OCI-LY1 (cell line): ENCODE measurements around the gene KIAA1755.

Experiments
- H2AFZ ChIP-seq: fragments of 200-600 bp; sonication (generic), shearing (Covaris generic); 2 replicates; pipeline ENCODE4 v1.6.0; 2014; ENCODE audit warnings: antibody characterized with exemption, mild to moderate bottlenecking, low read length
- H3F3A ChIP-seq: fragments of 200-600 bp; sonication (generic), shearing (Covaris generic); 2 replicates; pipeline ENCODE4 v1.6.0; 2014; ENCODE audit warnings: mild to moderate bottlenecking, antibody characterized with exemption, low read length, moderate library complexity; ENCODE audit not compliant: insufficient read depth
- H3K27ac ChIP-seq: fragments of 200-600 bp; sonication (generic); 2 replicates; pipeline ENCODE4 v1.5.1; 2014; ENCODE audit warnings: low read length, mixed run types, mild to moderate bottlenecking, low read depth; ENCODE audit not compliant: poor library complexity, severe bottlenecking
- H3K27me3 ChIP-seq: fragments of 200-600 bp; sonication (generic); 2 replicates; pipeline ENCODE4 v1.6.0; 2014; ENCODE audit warnings: antibody characterized with exemption, mild to moderate bottlenecking, low read length, moderate library complexity; ENCODE audit not compliant: insufficient read depth
- H3K36me3 ChIP-seq: fragments of 200-600 bp; sonication (generic); 2 replicates; pipeline ENCODE4 v1.6.1; 2014; ENCODE audit warnings: mild to moderate bottlenecking, antibody characterized with exemption, low read length, moderate library complexity, mixed read lengths; ENCODE audit not compliant: insufficient read depth
- H3K4me1 ChIP-seq: fragments of 200-600 bp; sonication (generic); 2 replicates; pipeline ENCODE4 v1.5.1; 2014; ENCODE audit warnings: mild to moderate bottlenecking, low read length, moderate library complexity; ENCODE audit not compliant: insufficient read depth, severe bottlenecking
- H3K4me2 ChIP-seq: fragments of 200-600 bp; sonication (generic), shearing (Covaris generic); 2 replicates; pipeline ENCODE4 v1.6.1; 2014; ENCODE audit warnings: low read length
- H3K4me3 ChIP-seq: fragments of 200-600 bp; sonication (generic); 2 replicates; pipeline ENCODE4 v1.5.1; 2014; ENCODE audit warnings: low read length, low read depth, mild to moderate bottlenecking, mixed read lengths; ENCODE audit not compliant: poor library complexity, severe bottlenecking
- H3K79me2 ChIP-seq: fragments of 200-600 bp; shearing (Covaris generic); 2 replicates; pipeline ENCODE4 v1.6.1; 2016; ENCODE audit warnings: mixed run types, low read length, mixed read lengths; ENCODE audit not compliant: insufficient read depth
- H3K9ac ChIP-seq: fragments of 200-600 bp; sonication (generic), shearing (Covaris generic); 2 replicates; pipeline ENCODE4 v1.6.1; 2014; ENCODE audit warnings: mild to moderate bottlenecking, low read length, mixed read lengths
- H3K9me2 ChIP-seq: fragments of 200-600 bp; sonication (generic), shearing (Covaris generic); 2 replicates; pipeline ENCODE4 v1.6.1; 2014; ENCODE audit warnings: low read depth, mild to moderate bottlenecking, low read length, mixed read lengths
- H3K9me3 ChIP-seq: fragments of 200-600 bp; shearing (Covaris generic); 2 replicates; pipeline ENCODE4 v1.6.1; 2014; ENCODE audit warnings: low read length, mixed read lengths
- H4K20me1 ChIP-seq: fragments of 200-600 bp; sonication (generic), shearing (Covaris generic); 2 replicates; pipeline ENCODE4 v1.6.0; 2016; ENCODE audit warnings: mild to moderate bottlenecking, low read length; ENCODE audit not compliant: insufficient read depth
- CTCF ChIP-seq: fragments of 200-600 bp; sonication (generic), shearing (Covaris generic); IDR thresholded peaks from 2 replicates; pipeline ENCODE4 v1.5.1; 2017; ENCODE audit warnings: mild to moderate bottlenecking, antibody characterized with exemption, low read length, moderate library complexity, mixed read lengths
- EZH2 ChIP-seq: fragments of 200-600 bp; sonication (generic), shearing (Covaris generic); IDR thresholded peaks from 2 replicates; pipeline ENCODE4 v1.8.0; 2017; ENCODE audit warnings: borderline replicate concordance, mixed run types, mild to moderate bottlenecking, antibody characterized with exemption, low read length, moderate library complexity, mixed read lengths

Gene KIAA1755

GRCh38 chr20:38162878-38163875 is 97.4 kb downstream of the KIAA1755 start:
- Histone ChIP-seq H3K4me2 (no peak overlapping the region), H3K9me2 (no peaks in the 10 kb centered on the region), H3K36me3 (no peaks in the 10 kb centered on the region)

GRCh38 chr20:38162149-38162548 is 98.4 kb downstream of the KIAA1755 start:
- H3F3A ChIP-seq = no peaks in the 10 kb centered on the region

More at GRCh38 chr20:38162878-38163875, 97.4 kb downstream of the KIAA1755 start:
- no peak overlapping the region for H3K27ac ChIP-seq
- H3K79me2 ChIP-seq = no peaks in the 10 kb centered on the region
- TF ChIP-seq EZH2 (no peak), CTCF (no peak)
- no peak overlapping the region for H3K4me3 ChIP-seq
- H2AFZ ChIP-seq = no peak overlapping the region
- H3K9ac ChIP-seq = no peak overlapping the region
- peaks cover 5% of the 10 kb centered on the region for H3K4me1 ChIP-seq
- no peaks in the 10 kb centered on the region for H4K20me1 ChIP-seq
- H3K27me3 ChIP-seq = peaks cover 7% of the 10 kb centered on the region
- no peaks in the 10 kb centered on the region for H3F3A ChIP-seq
- no peaks in the 10 kb centered on the region for H3K9me3 ChIP-seq

GRCh38 chr20:38161412-38161774 is 99.1 kb downstream of the KIAA1755 start:
- no peak overlapping the region for H3K4me3 ChIP-seq
- peaks cover 5% of the 10 kb centered on the region for H3K4me1 ChIP-seq
- H3K9me3 ChIP-seq = no peaks in the 10 kb centered on the region
- H3F3A ChIP-seq = no peaks in the 10 kb centered on the region
- TF ChIP-seq EZH2 (no peak), CTCF (no peak)
- H3K9me2 ChIP-seq = no peaks in the 10 kb centered on the region
- H3K4me2 ChIP-seq = no peak overlapping the region
- no peak overlapping the region for H2AFZ ChIP-seq
- no peak overlapping the region for H3K9ac ChIP-seq
- no peaks in the 10 kb centered on the region for H4K20me1 ChIP-seq
- H3K27me3 ChIP-seq = peaks cover 7% of the 10 kb centered on the region
- H3K36me3 ChIP-seq = no peaks in the 10 kb centered on the region
- H3K79me2 ChIP-seq = no peaks in the 10 kb centered on the region
- H3K27ac ChIP-seq = no peak overlapping the region

More at GRCh38 chr20:38162149-38162548, 98.4 kb downstream of the KIAA1755 start:
- H3K79me2 ChIP-seq = no peaks in the 10 kb centered on the region
- TF ChIP-seq EZH2 (no peak), CTCF (no peak)
- H3K27me3 ChIP-seq = peaks cover 7% of the 10 kb centered on the region
- no peak overlapping the region for H3K9ac ChIP-seq
- no peaks in the 10 kb centered on the region for H3K9me3 ChIP-seq
- H3K4me1 ChIP-seq = peaks cover 5% of the 10 kb centered on the region
- no peaks in the 10 kb centered on the region for H3K36me3 ChIP-seq
- no peak overlapping the region for H3K27ac ChIP-seq
- no peaks in the 10 kb centered on the region for H3K9me2 ChIP-seq
- H3K4me2 ChIP-seq = no peak overlapping the region
- no peak overlapping the region for H3K4me3 ChIP-seq
- H2AFZ ChIP-seq = no peak overlapping the region
- no peaks in the 10 kb centered on the region for H4K20me1 ChIP-seq
